ENCODE measurements around the gene NLGN1. TPM values are rescaled to one million over a fixed set of nuclear protein-coding genes. Genes with fewer than 3 reads are reported as not detected.

Gene NLGN1
- total and polyA plus RNA-seq, 2 of the 8 experiments (the other 6 are each of a cell fraction or from before 2014, with no cell fraction given) = 7.8 to 14.8 TPM

GRCh38 chr3:173660645-173661299 is 263.2 kb downstream of the NLGN1 start (continued):
- TF ChIP-seq CHD7 (IDR thresholded peaks at IDR 0.05; ENCODE audit: insufficient replicate concordance, low read length) (no peak), CBX5 (IDR thresholded peaks at IDR 0.05; ENCODE audit: low read depth, low read length) (no peak), BACH1 (IDR thresholded peaks at IDR 0.05; ENCODE audit: low read length) (no peak), CHD2 (IDR thresholded peaks at IDR 0.05; ENCODE audit: low read length) (no peak), TAF7 (optimal IDR thresholded peaks at IDR 0.05; ENCODE audit: borderline replicate concordance, low read depth, low read length) (no peak)
- TF ChIP-seq, protein P1, sequence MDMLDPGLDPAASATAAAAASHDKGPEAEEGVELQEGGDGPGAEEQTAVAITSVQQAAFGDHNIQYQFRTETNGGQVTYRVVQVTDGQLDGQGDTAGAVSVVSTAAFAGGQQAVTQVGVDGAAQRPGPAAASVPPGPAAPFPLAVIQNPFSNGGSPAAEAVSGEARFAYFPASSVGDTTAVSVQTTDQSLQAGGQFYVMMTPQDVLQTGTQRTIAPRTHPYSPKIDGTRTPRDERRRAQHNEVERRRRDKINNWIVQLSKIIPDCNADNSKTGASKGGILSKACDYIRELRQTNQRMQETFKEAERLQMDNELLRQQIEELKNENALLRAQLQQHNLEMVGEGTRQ (IDR thresholded peaks at IDR 0.05; ENCODE audit: low read length) = no peak
